Bone marrow (tissue), 2 donors: ENCODE data around the gene CENPH.
"Not testable (repeated sequence)": the region's sequence is repeated elsewhere in the genome, so short reads cannot be mapped to it uniquely, and the experiment has no call there.

Source experiments
- DNase-seq, 2 donors: peaks; one replicate each; lab custom pipeline; 2025; lab: John Stamatoyannopoulos, UW

CENPH gene, protein sequence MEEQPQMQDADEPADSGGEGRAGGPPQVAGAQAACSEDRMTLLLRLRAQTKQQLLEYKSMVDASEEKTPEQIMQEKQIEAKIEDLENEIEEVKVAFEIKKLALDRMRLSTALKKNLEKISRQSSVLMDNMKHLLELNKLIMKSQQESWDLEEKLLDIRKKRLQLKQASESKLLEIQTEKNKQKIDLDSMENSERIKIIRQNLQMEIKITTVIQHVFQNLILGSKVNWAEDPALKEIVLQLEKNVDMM

DNA sequence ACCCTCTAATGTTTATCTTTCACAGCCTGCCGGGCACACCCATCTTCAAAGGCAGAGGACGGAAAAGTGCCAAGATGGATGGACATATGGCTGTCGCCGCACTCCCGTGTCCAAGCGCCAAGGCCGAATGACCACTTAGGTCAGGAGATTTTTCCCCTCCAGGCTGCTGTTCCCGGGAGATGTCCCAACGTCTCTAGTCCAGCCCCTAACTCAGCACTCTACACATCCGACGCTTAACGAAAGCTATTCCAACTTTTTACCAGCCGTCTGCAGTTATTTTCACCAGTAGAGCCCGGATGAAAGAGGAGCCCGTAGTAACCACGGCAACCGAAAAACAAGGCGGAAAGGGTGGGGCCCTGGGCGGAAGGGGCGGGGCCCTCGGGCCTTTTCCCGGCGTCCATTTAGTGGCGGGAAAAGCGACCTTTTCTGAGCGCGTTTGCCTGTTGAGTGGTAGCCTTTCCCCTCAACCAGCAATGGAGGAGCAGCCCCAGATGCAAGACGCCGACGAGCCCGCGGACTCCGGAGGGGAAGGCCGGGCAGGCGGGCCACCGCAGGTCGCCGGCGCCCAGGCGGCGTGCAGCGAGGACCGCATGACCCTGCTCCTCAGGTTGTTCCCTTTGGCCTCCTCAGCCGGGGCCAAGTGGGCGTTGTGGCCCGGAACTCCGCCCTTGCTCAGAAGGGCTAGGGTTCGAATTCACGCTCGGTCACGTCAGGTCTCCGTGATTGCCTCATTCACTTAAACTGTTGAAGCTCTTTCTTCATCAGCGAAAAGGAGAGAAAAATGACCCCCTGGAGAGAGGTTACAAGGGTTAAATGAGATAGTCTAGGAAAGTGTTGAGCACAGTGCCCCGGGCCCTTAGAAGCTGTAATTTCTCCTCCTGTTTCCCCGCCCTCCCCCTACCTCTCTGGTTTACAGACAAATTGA is at the start of gene CENPH:
TSS of gene CENPH (plus strand) at position 422 of the 925 bp plus-strand sequence. CDS start at position 474, 52 bp downstream.
- DNase-seq: peak; percentile 83 to 89

DNA sequence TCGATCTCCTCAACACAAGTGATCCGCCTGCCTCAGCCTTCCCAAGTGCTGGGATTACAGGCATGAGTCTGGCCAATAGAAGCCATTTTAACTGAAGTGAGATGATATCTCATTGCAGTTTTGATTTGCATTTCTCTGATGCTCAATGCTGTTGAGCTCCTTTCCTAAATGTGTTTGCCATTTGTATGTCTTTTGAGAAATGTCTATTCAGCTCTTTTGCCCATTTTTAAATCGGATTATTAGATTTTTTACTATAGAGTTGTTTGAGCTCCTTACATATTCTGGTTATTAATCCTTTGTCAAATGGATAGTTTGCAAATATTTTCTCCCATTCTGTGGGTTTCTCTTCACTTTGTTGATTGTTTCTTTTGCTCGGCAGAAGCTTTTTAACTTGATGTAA is 49.1 kb upstream of the CENPH start:
- not testable (repeated sequence) for DNase-seq

DNA sequence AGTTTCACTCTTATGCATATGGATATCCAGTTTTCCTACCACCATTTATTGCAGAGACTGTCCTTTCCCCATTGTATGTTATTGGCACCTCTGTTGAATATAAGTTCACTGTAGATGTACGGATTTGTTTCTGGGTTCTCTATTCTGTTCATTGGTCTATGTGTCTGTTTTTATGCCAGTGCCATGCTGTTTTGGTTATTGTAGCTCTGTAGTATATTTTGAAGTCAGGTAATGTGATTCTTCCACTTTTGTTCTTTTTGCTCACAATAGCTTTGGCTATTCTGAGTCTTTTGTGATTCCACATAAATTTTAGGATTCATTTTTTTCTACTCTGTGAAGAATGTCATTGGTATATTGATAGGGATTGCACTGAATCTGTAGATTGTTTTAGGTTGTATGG is 48.6 kb upstream of the CENPH start:
- no peak for DNase-seq

DNA sequence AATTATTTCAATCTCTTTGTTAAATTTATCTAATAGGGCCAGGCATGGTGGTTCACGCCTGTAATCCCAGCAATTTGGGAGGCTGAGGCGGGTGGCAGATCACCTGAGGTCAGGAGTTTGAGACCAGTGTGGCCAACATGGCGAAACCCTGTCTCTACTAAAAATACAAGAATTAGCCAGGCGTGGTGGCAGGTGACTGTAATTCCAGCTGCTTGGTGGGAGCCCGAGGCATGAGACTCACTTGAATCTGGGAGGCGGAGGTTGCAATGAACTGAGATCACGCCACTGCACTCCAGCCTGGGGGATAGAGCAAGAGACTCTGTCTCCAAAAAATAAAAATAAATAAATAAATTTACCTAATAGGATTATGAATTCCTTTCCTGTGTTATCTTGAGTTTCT is 40.8 kb upstream of the CENPH start:
- not testable (repeated sequence) for DNase-seq

DNA sequence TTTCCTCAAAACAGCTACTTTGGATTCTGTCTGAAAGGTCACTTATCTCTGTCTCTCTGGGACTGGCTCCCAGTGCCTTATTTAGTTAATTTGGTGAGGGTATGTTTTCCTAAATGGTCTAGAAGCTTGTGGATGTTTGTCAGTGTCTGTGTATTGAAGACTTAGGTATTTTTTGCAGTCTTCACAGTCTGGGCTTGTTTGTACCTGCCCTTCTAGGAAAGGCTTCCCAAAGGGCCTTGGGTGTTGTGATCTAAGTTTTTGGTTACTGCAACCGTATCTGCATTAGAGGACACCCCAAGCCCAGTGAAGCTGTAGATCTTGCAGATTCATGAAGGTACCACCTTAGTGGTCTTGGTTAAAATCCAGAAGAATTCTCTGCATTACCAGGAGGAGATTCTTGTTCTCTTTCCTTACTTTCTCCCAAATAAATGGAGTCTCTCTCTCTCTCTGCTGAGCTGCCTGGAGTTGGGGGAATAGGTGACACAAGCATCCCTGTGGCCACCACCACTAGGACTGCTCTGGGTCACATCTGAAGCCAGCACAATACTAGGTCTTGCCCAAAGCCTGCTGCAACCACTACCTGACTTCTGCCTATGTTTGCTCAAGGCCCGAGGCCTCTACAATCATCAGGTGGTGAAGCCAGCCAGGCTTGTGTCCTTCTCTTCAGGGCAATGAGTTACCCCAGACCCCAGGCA is 40.3 kb upstream of the CENPH start:
- no peak for DNase-seq

DNA sequence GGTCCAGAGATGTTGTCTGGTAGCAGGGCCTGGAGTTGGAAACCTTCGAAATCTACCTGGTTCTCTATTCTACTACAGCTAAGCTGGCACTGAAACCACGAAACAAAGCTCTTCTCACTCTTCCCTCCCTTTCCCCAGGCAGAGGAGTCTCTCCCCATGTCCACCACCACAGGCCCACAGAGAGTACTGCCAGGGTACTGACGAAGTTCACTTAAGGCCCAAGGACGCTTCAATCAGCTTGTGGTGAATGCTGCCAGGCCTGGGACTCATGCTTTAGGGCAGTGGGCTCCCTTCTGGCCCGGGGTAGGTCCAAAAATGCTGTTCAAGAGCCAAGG is 39.7 kb upstream of the CENPH start:
- no peak for DNase-seq

DNA sequence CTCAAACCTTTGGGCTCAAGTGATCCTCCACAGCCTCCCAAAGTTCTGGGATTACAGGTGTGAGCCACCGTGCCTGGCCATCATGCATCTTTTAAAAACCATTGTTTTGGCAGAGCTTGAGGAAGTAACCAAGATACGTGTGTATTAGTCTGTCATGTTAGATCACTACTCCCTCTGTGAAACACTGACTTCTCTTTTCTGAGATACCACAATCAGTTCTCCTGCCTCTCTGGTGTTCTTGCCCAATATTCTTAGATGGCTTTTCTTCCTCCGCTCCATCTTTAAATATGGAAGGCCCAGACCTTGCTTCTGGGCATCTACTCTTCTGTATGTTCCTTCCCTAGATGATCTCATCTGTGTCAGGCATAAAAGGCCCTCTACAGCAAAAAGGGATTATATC is 36.7 kb upstream of the CENPH start:
- no peak for DNase-seq

DNA sequence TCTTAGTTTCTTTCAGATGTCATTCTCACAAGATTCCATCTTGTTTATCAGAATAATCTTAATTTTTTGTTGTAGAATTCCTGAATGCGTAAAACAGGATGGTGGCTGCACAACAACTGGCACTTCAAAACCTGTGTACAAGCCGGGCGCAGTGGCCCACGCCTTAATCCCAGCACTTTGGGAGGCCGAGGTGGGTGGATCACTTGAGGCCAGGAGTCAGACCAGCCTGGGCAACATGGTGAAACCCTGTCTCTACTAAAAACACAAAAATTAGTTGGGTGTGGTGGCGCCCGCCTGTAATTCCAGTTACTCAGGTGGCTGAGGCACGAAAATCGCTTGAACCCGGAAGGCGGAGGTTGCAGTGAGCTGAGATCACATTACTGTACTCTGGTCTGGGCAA is 32.9 kb upstream of the CENPH start:
- no peak for DNase-seq

DNA sequence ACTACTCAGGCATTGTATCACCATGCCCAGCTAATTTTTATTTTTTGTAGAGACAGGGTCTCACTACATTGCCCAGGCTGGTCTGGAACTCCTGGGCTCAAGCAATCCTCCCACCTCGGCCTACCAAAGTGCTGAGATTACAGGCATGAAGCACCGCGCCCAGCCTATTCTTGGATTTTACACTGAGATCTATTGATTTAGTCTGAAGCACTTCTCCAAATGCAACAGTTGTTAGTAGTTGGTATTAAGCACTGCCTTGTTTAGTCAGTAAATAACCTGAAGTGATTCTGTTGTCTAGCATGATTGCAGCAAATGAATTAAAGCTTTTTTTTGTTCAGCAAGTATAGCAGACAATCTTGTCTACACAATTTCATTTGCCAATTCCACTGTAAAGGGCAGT is 31.3 kb upstream of the CENPH start:
- no peak for DNase-seq

DNA sequence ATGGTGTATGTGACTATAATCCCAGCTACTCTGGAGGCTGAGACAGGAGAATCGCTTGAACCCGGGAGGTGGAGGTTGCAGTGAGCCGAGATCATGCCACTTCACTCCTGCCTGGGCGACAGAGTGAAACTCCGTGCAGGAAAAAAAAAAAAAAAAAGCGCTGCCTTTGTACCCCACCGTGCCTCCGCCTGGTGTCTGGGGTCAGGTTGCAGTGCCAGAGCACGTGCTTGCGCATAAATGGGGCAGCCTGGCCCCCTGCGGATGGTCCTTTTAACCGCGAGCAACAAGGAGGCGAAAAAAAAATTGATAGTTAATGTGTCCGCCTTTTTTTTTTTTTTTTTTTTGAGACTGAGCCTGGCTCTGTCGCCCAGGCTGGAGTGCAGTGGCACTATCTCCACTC is 28.7 kb upstream of the CENPH start:
- no peak for DNase-seq

DNA sequence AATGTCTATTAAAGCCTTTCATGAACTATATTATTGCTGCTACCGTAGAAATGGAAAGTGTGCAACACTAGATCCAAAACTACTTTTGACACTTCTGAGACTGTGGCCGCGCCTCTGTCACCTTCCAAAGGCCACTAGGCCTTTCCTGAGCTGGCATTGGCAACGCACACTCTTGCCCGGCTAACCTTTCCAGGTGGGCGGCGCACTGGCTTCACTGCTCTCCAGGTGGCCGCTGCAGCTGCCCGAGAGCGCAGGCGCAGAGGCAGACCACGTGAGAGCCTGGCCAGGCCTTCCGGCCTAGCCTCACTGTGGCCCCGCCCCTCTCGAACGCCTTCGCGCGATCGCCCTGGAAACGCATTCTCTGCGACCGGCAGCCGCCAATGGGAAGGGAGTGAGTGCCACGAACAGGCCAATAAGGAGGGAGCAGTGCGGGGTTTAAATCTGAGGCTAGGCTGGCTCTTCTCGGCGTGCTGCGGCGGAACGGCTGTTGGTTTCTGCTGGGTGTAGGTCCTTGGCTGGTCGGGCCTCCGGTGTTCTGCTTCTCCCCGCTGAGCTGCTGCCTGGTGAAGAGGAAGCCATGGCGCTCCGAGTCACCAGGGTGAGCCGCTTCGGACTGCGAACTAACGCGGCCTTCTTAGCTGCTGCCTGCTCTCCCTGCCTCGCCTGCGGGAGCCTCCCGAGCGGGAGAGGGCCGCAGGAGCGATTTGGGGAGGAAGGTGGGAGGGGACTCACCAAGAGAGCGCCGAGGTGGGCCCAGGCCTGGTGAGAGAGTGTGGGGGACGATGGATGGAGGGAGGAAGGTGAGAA is 22.5 kb upstream of the CENPH start, which contains the start of gene CCNB1:
TSS of gene CCNB1 (plus strand) at position 465 of the 807 bp plus-strand sequence. CDS start at position 578, 113 bp downstream.
- peak; percentile 84 to 95 for DNase-seq

DNA sequence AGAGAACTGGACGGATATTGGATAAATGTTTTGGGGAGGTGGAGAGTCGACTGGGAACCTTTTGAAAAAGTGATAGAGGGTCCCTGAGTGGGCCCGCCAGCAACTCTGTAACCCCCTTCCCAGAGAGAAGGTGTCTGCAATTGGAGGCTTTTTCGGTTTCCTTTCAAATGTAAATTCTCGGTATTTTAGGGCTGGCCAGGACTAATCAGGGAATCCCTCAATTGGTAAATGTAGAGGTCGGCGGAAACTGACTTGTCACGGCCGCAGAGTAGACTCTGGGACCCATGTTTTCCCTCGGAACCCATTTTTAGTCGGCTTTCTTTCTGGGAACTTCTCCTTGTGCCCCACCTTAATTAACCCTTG is 21.9 kb upstream of the CENPH start:
- DNase-seq: no peak

DNA sequence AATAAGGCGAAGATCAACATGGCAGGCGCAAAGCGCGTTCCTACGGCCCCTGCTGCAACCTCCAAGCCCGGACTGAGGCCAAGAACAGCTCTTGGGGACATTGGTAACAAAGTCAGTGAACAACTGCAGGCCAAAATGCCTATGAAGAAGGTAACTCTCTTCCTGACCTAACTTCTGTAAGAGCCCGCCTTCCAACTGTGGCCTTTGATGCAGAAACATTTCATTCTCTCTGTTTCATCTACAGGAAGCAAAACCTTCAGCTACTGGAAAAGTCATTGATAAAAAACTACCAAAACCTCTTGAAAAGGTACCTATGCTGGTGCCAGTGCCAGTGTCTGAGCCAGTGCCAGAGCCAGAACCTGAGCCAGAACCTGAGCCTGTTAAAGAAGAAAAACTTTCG is 21.5 kb upstream of the CENPH start:
- no peak for DNase-seq

DNA sequence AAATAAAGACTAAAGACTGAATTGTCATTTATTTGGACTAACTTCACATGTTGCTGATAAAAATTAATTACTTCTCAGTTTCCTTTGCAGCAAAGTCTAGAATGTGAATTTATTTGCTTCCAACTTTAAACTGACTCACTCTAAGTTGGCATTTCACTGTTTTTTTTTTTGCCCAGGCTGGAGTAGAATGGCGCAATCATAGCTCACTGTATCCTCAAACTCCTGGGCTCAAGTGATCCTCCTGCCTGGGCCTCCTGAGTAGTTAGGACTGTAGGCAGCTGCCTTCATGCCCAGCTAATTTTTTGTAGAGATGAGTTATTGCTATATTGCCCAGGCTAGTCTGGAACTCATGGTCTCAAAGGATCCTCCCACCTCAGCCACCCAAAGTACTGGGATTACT is 18.9 kb upstream of the CENPH start:
- DNase-seq: no peak

DNA sequence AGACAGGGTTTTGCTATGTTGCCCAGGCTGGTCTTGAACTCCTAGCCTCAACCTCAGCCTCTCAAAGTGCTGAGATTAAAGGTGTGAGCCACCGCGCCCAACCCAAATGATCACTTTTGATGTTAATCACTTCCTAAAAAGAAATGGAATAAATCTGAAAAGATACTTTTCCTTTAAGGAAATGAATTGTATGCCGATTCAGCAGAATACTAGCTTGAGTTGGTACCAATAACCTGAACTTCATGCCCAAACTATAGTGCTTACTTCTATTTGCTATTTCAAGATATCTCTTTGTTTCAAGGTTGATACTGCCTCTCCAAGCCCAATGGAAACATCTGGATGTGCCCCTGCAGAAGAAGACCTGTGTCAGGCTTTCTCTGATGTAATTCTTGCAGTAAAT is 18.4 kb upstream of the CENPH start:
- DNase-seq: no peak

DNA sequence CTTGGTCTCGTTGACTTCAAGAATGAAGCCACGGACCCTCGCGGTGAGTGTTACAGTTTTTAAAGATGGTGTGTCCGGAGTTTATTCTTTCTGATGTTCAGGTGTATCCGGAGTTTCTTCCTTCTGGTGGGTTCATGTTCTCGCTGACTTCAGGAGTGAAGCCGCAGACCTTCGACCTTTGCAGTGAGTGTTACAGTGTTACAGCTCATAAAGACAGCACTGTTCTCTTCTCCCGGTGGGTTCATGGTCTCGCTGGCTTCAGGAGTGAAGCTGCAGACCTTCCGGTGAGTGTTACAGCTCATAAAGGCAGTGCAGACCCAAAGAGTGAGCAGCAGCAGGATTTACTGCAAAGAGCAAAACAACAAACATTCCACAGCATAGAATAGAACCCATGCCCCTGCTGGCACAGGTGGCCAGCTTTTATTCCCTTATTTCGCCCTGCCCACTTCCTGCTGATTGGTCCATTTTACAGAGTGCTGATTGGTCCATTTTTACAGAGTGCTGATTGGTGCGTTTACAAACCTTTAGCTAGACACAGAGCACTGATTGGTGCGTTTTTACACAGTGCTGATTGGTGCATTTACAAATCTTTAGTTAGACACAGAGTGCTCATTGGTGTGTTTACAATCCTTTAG is 7.6 kb upstream of the CENPH start:
- not testable (repeated sequence) for DNase-seq

DNA sequence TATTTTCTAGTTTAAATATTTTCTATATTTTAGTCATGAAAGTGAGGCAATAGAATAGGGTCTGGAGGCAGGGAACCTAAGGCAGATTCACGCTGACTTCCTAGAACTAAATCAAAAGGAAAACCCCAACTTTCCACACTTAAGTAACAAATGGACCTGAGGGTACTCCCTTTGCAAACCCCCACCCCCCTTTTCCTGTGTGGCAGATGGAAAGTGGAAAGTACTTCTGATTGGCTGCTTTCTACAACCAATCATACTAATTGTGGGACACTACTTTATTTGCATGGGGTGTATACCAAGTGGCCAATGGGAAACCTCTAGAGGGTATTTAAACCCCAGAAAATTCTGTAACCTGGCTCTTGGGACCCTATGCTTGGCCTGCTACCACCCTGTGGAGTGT is 4.8 kb upstream of the CENPH start:
- DNase-seq: no peak

DNA sequence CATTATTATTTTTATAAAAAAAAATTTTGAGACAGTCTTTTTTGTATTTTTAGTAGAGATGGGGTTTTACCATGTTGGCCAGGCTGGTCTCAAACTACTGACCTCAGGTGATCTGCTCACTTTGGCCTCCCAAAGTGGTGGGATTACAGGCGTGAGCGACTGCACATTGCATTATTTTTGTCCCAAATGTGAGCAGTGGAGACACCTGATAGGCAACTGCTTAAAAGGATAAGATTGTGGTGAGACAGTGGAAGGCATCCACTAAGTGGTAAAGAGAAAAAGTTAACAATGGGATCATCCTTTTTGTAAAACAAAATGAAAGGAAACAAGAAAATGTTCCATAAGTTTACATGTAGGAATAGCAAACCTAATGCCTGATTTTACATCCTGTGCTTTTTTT is 2.0 kb upstream of the CENPH start:
- DNase-seq: no peak

DNA sequence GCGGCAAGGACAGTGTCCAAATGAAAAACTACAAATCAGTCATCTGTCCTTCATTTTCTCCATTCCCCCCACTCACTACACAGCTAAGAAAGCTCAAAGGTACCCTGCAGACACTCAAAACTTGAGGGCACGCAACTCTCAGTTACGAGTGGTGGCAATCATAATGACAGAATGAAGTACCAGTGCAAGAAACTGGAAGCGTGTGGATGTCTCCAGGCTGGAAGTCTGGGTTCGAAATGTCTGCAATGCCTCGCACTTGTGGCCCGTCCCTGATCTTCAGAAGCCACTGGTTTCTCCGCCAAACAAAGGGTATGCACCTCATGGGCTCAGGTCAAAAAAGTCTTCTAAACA is 597 bp upstream of the CENPH start:
- DNase-seq: no peak

DNA sequence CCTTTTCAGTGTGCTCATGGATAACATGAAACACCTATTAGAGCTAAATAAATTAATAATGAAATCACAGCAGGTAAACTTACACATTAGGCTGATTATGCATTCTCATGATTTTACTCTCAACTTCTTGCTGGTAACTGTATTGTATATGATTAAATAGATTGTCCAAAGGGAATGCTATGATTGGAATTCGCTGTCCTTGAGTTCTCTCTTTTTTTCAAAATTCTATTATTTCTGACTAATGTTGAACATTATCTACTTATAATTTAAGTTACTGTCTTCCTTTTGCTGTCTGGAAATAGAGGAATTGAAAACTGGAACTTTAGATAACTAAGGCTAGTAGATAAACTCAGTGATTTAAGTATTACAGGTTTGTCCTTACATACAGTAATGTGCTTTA is 13.1 kb downstream of the CENPH start:
- DNase-seq: no peak

DNA sequence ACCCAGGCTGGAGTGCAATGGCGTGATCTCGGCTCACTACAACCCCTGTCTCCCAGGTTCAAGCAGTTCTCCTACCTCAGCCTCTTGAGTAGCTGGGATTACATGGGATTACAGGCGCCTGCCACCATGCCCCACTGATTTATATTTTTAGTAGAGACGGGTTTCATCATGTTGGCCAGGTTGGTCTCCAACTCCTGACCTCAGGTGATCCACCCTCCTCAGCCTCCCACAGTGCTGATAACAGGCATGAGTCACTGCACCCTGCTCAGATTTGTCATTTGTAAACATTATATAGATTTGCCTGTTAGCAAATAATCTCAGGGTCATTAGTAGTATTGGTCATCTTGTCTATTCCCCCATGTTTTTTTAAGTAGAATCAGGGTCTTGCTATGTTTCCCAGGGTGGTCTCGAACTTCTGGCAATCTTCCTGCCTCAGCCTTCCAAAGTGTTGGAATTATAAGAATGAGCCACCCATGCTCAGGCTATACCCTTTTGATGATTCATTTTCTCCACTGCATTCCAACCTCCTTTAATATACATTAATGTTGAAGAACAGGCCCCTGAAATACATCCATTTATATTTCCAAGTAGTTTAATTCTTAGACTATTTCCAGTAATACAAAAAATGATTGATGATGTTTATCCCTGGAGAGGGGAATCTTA is 17.3 kb downstream of the CENPH start:
- DNase-seq: no peak
